Nucleus accumbens (tissue), 56 donors: Measurements from ENCODE around the gene PCDHGB3.
"Not testable (repeated sequence)": the region's sequence is repeated elsewhere in the genome, so short reads cannot be mapped to it uniquely, and the experiment has no call there.

Experiments used
- DNase-seq, 56 donors: peaks; one replicate each; lab custom pipeline; 2025; lab: John Stamatoyannopoulos, UW

PCDHGB3 gene

GRCh38 chr5:141356133-141356532 is 13.9 kb upstream of the PCDHGB3 start:
- DNase-seq: no peak

- DNase-seq: no peak
Measured at GRCh38 chr5:141356950-141357349, 13.1 kb upstream of the PCDHGB3 start.

GRCh38 chr5:141359790-141360426 is 10.1 kb upstream of the PCDHGB3 start, which contains the start of gene PCDHGB2:
Gene PCDHGB2 (plus strand): TSS chr5:141359994. CDS start chr5:141360136, 142 bp downstream.
- peak in 1 of 56 donors; percentile 5 for DNase-seq

- DNase-seq: no peak
Measured at GRCh38 chr5:141360685-141361084, 9.4 kb upstream of the PCDHGB3 start.

GRCh38 chr5:141362719-141363118 is 7.3 kb upstream of the PCDHGB3 start:
- DNase-seq: no peak

- DNase-seq: no peak
Measured at GRCh38 chr5:141363952-141364660, 5.9 kb upstream of the PCDHGB3 start, which contains the start of gene PCDHGA5. Gene PCDHGA5 (plus strand): TSS chr5:141364162. CDS start chr5:141364331, 169 bp downstream.

DNA sequence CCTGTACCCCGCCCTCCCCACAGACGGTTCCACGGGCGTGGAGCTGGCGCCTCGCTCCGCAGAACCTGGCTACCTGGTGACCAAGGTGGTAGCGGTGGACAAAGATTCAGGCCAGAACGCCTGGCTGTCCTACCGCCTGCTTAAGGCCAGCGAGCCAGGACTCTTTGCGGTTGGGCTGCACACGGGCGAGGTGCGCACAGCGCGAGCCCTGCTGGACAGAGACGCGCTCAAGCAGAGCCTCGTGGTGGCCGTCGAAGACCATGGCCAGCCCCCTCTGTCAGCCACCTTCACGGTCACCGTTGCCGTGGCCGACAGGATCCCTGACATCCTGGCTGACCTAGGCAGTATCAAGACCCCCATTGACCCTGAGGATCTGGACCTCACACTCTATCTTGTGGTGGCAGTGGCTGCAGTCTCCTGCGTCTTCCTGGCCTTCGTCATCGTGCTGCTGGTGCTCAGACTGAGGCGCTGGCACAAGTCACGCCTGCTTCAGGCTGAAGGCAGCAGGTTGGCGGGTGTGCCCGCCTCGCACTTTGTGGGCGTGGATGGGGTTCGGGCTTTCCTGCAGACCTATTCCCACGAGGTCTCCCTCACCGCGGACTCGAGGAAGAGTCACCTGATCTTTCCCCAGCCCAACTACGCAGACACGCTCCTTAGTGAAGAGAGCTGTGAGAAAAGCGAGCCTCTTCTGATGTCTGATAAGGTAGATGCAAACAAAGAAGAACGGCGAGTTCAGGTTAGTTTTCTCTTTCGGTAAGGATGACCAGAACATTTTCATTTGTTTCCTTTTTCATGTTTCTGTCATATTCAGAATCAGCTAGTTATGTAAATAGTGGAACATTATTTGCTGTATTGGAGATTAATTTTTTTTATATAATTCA is 3.8 kb upstream of the PCDHGB3 start:
- DNase-seq: no peak

DNA sequence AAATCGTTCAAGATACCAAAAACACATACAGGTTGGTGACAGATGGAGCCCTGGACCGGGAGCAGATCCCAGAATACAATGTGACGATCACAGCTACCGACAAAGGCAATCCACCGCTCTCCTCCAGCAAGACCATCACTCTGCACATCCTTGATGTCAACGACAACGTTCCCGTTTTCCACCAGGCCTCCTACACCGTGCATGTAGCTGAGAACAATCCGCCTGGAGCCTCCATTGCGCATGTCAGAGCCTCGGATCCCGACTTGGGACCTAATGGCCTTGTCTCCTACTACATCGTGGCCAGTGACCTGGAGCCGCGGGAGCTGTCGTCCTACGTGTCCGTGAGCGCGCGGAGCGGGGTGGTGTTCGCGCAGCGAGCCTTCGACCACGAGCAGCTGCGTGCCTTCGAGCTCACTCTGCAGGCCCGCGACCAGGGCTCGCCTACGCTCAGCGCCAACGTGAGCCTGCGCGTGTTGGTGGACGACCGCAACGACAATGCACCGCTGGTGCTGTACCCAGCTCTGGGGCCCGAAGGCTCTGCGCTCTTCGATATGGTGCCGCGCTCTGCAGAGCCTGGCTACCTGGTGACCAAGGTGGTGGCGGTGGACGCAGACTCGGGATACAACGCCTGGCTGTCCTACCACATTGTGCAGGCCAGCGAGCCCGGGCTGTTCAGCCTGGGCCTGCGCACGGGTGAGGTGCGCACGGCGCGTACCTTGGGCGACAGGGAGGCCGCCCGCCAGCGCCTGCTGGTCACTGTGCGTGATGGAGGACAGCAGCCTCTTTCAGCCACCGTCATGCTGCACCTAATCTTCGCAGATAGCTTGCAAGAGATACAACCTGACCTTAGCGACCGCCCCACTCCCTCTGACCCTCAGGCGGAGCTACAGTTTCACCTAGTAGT is 1.8 kb downstream of the PCDHGB3 start:
- DNase-seq: no peak

- no peak for DNase-seq
Measured at GRCh38 chr5:141373673-141374317, 3.8 kb downstream of the PCDHGB3 start, which contains the start of gene PCDHGA6. Gene PCDHGA6 (plus strand): TSS chr5:141373891. CDS start chr5:141374084, 193 bp downstream.

GRCh38 chr5:141374627-141375026 is 4.6 kb downstream of the PCDHGB3 start:
- DNase-seq: no peak

DNA sequence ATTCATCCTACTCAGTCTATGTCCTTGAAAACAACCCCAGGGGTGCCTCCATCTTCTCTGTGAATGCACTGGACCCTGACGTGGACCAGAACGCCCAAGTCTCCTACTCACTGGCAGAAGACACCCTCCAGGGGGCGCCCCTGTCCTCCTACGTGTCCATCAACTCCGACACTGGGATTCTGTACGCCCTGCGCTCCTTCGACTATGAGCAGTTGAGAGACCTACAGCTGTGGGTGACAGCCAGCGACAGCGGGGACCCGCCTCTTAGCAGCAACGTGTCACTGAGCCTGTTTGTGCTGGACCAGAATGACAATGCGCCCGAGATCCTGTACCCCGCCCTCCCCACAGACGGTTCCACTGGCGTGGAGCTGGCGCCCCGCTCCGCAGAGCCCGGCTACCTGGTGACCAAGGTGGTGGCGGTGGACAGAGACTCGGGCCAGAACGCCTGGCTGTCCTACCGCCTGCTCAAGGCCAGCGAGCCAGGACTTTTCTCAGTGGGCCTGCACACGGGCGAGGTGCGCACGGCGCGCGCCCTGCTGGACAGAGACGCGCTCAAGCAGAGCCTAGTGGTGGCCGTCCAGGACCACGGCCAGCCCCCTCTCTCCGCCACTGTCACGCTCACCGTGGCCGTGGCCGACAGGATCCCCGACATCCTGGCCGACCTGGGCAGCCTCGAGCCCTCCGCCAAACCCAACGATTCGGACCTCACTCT is 5.6 kb downstream of the PCDHGB3 start:
- DNase-seq: not testable (repeated sequence)

DNA sequence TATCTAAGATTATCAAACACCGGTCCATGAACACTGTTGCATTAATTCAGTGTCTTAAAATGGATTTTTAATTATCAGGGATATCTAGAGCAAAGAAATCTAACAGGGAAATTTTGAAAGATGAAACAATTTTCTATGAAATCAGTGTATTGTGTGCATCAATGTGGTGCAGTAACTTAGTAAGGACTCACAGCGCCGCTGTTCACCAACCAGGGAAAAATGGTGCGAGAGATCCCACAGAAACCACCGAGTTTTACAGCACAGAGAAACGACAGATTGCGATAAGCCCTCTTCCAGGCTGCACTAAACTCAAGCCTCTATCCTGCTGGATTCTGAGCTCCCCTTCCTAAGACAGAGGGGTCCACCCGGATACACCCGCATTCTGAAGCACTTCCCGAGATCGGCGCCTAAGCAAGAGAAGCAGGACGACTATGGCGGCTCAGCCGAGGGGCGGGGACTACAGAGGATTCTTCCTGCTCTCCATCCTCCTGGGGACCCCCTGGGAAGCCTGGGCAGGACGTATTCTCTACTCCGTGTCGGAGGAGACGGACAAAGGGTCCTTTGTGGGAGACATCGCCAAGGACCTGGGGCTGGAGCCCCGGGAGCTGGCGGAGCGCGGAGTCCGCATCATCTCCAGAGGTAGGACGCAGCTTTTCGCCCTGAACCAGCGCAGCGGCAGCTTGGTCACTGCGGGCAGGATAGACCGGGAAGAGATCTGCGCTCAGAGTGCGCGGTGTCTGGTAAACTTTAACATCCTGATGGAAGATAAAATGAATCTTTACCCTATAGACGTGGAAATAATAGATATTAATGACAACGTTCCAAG is 12.6 kb downstream of the PCDHGB3 start, which contains the start of gene PCDHGA7:
PCDHGA7 (plus strand) TSS at position 274 of the 826 bp plus-strand sequence; CDS start at position 432, 158 bp downstream.
- no peak for DNase-seq

GRCh38 chr5:141383345-141383744 is 13.3 kb downstream of the PCDHGB3 start:
- DNase-seq: no peak

GRCh38 chr5:141384471-141385267 is 14.6 kb downstream of the PCDHGB3 start:
- no peak for DNase-seq

DNA sequence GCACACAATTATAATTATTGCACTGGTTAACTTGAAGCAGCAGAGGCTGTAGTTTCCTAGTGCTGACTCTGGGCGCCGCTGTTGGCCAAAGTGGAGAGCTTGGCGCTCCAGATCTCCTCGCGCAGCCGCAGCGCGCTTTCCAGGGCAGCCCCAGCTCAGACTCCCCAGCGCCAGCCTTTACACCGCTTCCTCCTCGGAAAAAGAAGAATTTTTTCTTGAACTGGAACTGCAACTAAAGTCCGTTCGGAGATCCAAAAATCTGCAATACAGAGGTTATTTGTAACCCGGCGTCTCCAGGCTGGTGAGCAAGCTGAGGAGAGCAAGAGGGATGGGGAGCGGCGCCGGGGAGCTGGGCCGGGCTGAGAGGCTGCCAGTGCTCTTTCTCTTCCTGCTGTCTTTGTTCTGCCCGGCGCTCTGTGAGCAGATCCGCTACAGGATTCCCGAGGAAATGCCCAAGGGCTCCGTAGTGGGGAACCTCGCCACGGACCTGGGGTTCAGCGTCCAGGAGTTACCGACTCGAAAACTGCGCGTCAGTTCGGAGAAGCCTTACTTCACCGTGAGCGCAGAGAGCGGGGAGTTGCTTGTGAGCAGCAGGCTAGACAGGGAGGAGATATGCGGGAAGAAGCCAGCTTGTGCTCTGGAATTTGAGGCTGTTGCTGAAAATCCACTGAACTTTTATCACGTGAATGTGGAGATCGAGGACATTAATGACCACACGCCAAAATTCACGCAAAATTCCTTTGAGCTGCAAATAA is 17.7 kb downstream of the PCDHGB3 start, which contains the start of gene PCDHGB4:
PCDHGB4 (plus strand) TSS at position 142 of the 755 bp plus-strand sequence; CDS start at position 329, 187 bp downstream.
- DNase-seq: not testable (repeated sequence)

- DNase-seq: no peak
Measured at GRCh38 chr5:141388661-141389060, 18.6 kb downstream of the PCDHGB3 start.
